ENCODE results near the gene RAPGEF1. TPM values are rescaled to one million over a fixed set of nuclear protein-coding genes. Genes with fewer than 3 reads are reported as not detected.
"Not testable (repeated sequence)": the region's sequence is repeated elsewhere in the genome, so short reads cannot be mapped to it uniquely, and the experiment has no call there.

Gene RAPGEF1
- total RNA-seq, 1 donor from 2014 or later, result 57.9 TPM

- intact Hi-C loops (cut with DNase I), result no loop called here
- Histone ChIP-seq H3K9me3 (no peaks in the 10 kb centered on the region), H3K27me3 (no peaks in the 10 kb centered on the region), H3K36me3 (no peaks in the 10 kb centered on the region), H3K27ac (no peak overlapping the region), H3K4me3 (no peak overlapping the region), H3K4me1 (peaks cover 12% of the 10 kb centered on the region)
- no peak for TF ChIP-seq POLR2A (IDR thresholded peaks at IDR 0.05)
- no peak for TF ChIP-seq CTCF (IDR thresholded peaks at IDR 0.05)
- TF ChIP-seq POLR2AphosphoS5 (IDR thresholded peaks at IDR 0.05; ENCODE audit: insufficient read depth in 1 of 2, low read depth in 1 of 2), result no peak
- DNase-seq (ENCODE audit: extremely low spot score in 2 of 2), result no peak
These were observed 19.3 kb upstream of the RAPGEF1 start for GRCh38 chr9:131759017-131759647.

- H3K36me3 ChIP-seq, result no peaks in the 10 kb centered on the region
- H3K27ac ChIP-seq, result no peak overlapping the region
- intact Hi-C loops (cut with DNase I), result no loop called here
- no peaks in the 10 kb centered on the region for H3K27me3 ChIP-seq
- H3K4me1 ChIP-seq, result peaks cover 10% of the 10 kb centered on the region
- H3K4me3 ChIP-seq, result no peak overlapping the region
- TF ChIP-seq CTCF (IDR thresholded peaks at IDR 0.05) (no peak), POLR2A (IDR thresholded peaks at IDR 0.05) (no peak), POLR2AphosphoS5 (IDR thresholded peaks at IDR 0.05; ENCODE audit: insufficient read depth in 1 of 2, low read depth in 1 of 2) (no peak)
- DNase-seq (ENCODE audit: extremely low spot score in 2 of 2), result no peak
- H3K9me3 ChIP-seq, result no peaks in the 10 kb centered on the region
These were observed 17.7 kb upstream of the RAPGEF1 start for GRCh38 chr9:131757549-131757948.

GRCh38 chr9:131755541-131756198 lies 15.8 kb upstream of the RAPGEF1 start:
- no peaks in the 10 kb centered on the region for H3K36me3 ChIP-seq
- H3K4me1 ChIP-seq, result peaks cover 6% of the 10 kb centered on the region
- no peaks in the 10 kb centered on the region for H3K9me3 ChIP-seq
- intact Hi-C loops (cut with DNase I), result no loop called here
- no peak for TF ChIP-seq POLR2A (IDR thresholded peaks at IDR 0.05)
- TF ChIP-seq CTCF (IDR thresholded peaks at IDR 0.05), result peak in 2 of 3 experiments; percentile 17 to 30
- no peak overlapping the region for H3K4me3 ChIP-seq
- no peak overlapping the region for H3K27ac ChIP-seq
- no peak for DNase-seq (ENCODE audit: extremely low spot score in 2 of 2)
- no peaks in the 10 kb centered on the region for H3K27me3 ChIP-seq

DNA sequence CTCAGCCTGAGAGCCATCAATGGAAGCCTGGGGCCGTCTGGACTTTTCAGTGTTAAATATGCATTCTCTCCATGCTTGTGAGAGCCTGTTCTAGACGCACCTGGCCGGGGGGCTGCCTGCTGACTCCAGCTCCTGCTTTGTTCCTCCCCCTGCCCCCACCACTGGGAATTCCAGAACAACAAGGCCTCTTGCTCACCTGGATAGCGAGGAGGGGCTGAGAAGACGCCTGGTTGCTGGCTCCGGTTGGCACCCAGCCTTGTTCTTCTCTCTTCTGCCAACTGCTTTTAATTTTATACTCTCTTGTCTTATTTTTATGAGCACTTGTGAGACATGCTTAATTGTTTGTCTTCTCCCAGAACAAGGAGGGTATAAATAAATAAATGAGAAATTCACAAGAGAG lies 15.0 kb upstream of the RAPGEF1 start:
- Histone ChIP-seq H3K9me3 (no peaks in the 10 kb centered on the region), H3K27me3 (no peaks in the 10 kb centered on the region), H3K4me3 (no peak overlapping the region), H3K27ac (no peak overlapping the region), H3K4me1 (peaks cover 6% of the 10 kb centered on the region), H3K36me3 (no peaks in the 10 kb centered on the region)
- TF ChIP-seq CTCF (IDR thresholded peaks at IDR 0.05), result no peak
- TF ChIP-seq POLR2A (IDR thresholded peaks at IDR 0.05), result no peak
- TF ChIP-seq POLR2AphosphoS5 (IDR thresholded peaks at IDR 0.05; ENCODE audit: insufficient read depth in 1 of 2, low read depth in 1 of 2), result no peak
- no peak for DNase-seq (ENCODE audit: extremely low spot score in 2 of 2)
- intact Hi-C loops (cut with DNase I), result no loop called here

DNA sequence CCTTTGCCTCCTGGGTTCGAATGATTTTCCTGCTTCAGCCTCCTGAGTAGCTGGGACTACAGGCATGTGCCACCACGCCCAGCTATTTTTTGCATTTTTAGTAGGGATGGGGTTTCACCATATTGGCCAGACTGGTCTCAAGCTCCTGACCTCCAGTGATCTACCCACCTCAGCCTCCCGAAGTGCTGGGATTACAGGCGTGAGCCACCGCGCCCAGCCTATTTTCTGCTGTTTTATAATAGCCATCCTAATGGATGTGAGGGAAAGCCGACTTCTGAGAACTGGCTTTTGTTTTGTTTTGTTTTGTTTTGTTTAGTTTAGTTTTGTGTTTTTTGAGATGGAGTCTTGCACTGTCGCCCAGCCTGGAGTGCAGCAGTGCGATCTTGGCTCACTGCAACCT lies 13.9 kb upstream of the RAPGEF1 start:
- DNase-seq (ENCODE audit: extremely low spot score in 2 of 2); H3K4me1 ChIP-seq; H3K4me3 ChIP-seq; H3K36me3 ChIP-seq; H3K9me3 ChIP-seq; intact Hi-C loops (cut with DNase I); H3K27me3 ChIP-seq; H3K27ac ChIP-seq: not testable (repeated sequence)

All from vagina (tissue), 2 donors.